HepG2 (cell line): Measurements from ENCODE around the gene DDX1. TPM values are rescaled to one million over a fixed set of nuclear protein-coding genes. Genes with fewer than 3 reads are reported as not detected.

Source experiments
- ATAC-seq: fragments of 200-7000 bp; cut with Tn5 transposase; 3 replicates; pipeline ENCODE4 v1.9.1; 2020; ENCODE audit warnings: mild to moderate bottlenecking, moderate library complexity
- BruUV-seq: library from RNA; stranded (reverse); fragments of 400-500 nt; replicated peaks from 2 replicates; lab custom pipeline; 2021; lab: Mats Ljungman, UMichigan
- CTCF ChIA-PET: fragments of 300-600 bp; formaldehyde crosslinking; extraction: SDS; loops from one replicate; lab custom pipeline; 2021; ENCODE audit warnings: low total read pairs, inconsistent platforms, low intra/inter-chr PET ratio; lab: Yijun Ruan, JAX
- POLR2A ChIA-PET: fragments of 350-600 bp; sonication (Branson Sonifier 250); formaldehyde crosslinking; loops from one replicate; lab custom pipeline; 2020; ENCODE audit warnings: antibody characterized with exemption, inconsistent platforms; lab: Yijun Ruan, JAX
- DNase-seq: peaks from one replicate; pipeline ENCODE4 v3.0.0-alpha.2; 2015; ENCODE audit warnings: low spot score
- FAIRE-seq: peaks from 3 replicates; lab custom pipeline; 2011; peaks lifted over from hg19 to GRCh38; lab: Jason Lieb, UNC
- H2AFZ ChIP-seq: one replicate; pipeline ENCODE4 v1.6.1; 2011; ENCODE audit warnings: low read length, inconsistent platforms
- H3K27ac ChIP-seq: fragments of 300-600 bp; 3 replicates; pipeline ENCODE4 v1.8.0; 2011; ENCODE audit warnings: mixed run types, mild to moderate bottlenecking, mixed read lengths, low read length, inconsistent platforms; ENCODE audit not compliant: insufficient read depth; ENCODE audit errors: extremely low read length
- H3K27me3 ChIP-seq, 2 experiments: fragments of 200-600 bp in 1 of 2; 2 replicates in 1 of 2; 3 replicates in 1 of 2; pipeline versions ENCODE4 v1.6.0 to v1.8.0; 2011; ENCODE audit warnings: low read length in 2 of 2, mild to moderate bottlenecking in 2 of 2, moderate library complexity in 2 of 2, inconsistent platforms in 1 of 2; ENCODE audit not compliant: insufficient read depth in 2 of 2, control insufficient read depth in 1 of 2
- H3K36me3 ChIP-seq, 2 experiments: fragments of 200-600 bp in 1 of 2; replicated peaks in 1 of 2; 2 replicates in 1 of 2; 3 replicates in 1 of 2; pipeline versions ENCODE4 v1.5.1 to v1.8.0; 2011; ENCODE audit warnings: low read length in 2 of 2, inconsistent platforms in 1 of 2; ENCODE audit not compliant: insufficient read depth in 2 of 2, control insufficient read depth in 1 of 2
- H3K4me1 ChIP-seq: 2 replicates; pipeline ENCODE4 v1.5.1; 2012; ENCODE audit warnings: low read length, inconsistent platforms; ENCODE audit not compliant: insufficient read depth
- H3K4me2 ChIP-seq: 2 replicates; pipeline ENCODE4 v1.6.0; 2011; ENCODE audit warnings: low read depth, low read length, inconsistent platforms
- H3K4me3 ChIP-seq, 3 experiments: fragments of 200-600 bp in 1 of 3; sonication (generic), shearing (Covaris generic) in 1 of 3; replicated peaks in 1 of 3; 2 replicates each; pipeline ENCODE4 v1.5.1; 2011 to 2016; ENCODE audit warnings: low read length in 3 of 3, inconsistent platforms in 2 of 3, low read depth in 2 of 3, mild to moderate bottlenecking in 2 of 3, control low read depth in 1 of 3, mixed read lengths in 1 of 3; ENCODE audit not compliant: insufficient read depth in 1 of 3
- H3K79me2 ChIP-seq: one replicate; pipeline ENCODE4 v1.6.1; 2011; ENCODE audit warnings: low read length, inconsistent platforms; ENCODE audit not compliant: insufficient read depth
- H3K9ac ChIP-seq: 2 replicates; pipeline ENCODE4 v1.6.0; 2011; ENCODE audit warnings: mild to moderate bottlenecking, low read depth, low read length, inconsistent platforms; ENCODE audit not compliant: insufficient read depth
- H3K9me3 ChIP-seq: 2 replicates; pipeline ENCODE4 v1.5.1; 2012; ENCODE audit warnings: mild to moderate bottlenecking, low read length
- H4K20me1 ChIP-seq: 2 replicates; pipeline ENCODE4 v1.6.0; 2011; ENCODE audit warnings: inconsistent platforms, mild to moderate bottlenecking, low read length, moderate library complexity; ENCODE audit not compliant: insufficient read depth
- KMT2B ChIP-seq: IDR thresholded peaks from 2 replicates; pipeline ENCODE4 v1.6.1; 2016; ENCODE audit warnings: missing genetic modification reagents, missing compliant biosample characterization
- NFKBIZ ChIP-seq: IDR thresholded peaks from 2 replicates; pipeline ENCODE4 v1.6.1; 2018; ENCODE audit warnings: missing genetic modification reagents, missing compliant biosample characterization
- SP140L ChIP-seq: sonication (generic); formaldehyde crosslinking; IDR thresholded peaks from 2 replicates; pipeline ENCODE4 v1.4.0; 2020; ENCODE audit warnings: missing genetic modification reagents, borderline replicate concordance
- YY1 ChIP-seq: IDR thresholded peaks from 2 replicates; pipeline ENCODE4 v1.6.1; 2011; ENCODE audit warnings: low read length, low read depth, moderate library complexity, mild to moderate bottlenecking; ENCODE audit not compliant: insufficient read depth, insufficient replicate concordance
- ZNF260 ChIP-seq: sonication (generic); formaldehyde crosslinking; IDR thresholded peaks from 2 replicates; pipeline ENCODE4 v1.4.0; 2020; ENCODE audit warnings: missing genetic modification reagents, low read depth, mild to moderate bottlenecking, borderline replicate concordance
- ZNF589 ChIP-seq: sonication (generic); formaldehyde crosslinking; conservative IDR thresholded peaks from 2 replicates; pipeline ENCODE4 v1.8.0; 2022; ENCODE audit warnings: mild to moderate bottlenecking, moderate library complexity, missing genetic modification reagents
- WGBS: methylation state at CpG from one replicate; pipeline ENCODE4 v1.1.6; 2017; ENCODE audit warnings: low lambda C conversion rate; 5-methylcytosine and 5-hydroxymethylcytosine counted together
- in situ Hi-C: cut with HindIII; loops from 2 replicates; pipeline ENCODE4 v1.10.0; 2017; ENCODE audit warnings: low pct_unique_long_range_greater_than_20kb; ENCODE audit not compliant: extremely low pct_ligation_motif_present
- intact Hi-C: fragments of 100-400 bp; cut with micrococcal nuclease; formaldehyde crosslinking; loops from one replicate; pipeline ENCODE4 v1.10.0; 2022; ENCODE audit not compliant: unreplicated experiment
- polyA plus RNA-seq, 8 experiments: library from polyadenylated mRNA; depleted of rRNA in 3 of 8; stranded (reverse) in 7 of 8; unstranded in 1 of 8; fragments of >200 nt; fragmentation: Illumina TruSeq in 4 of 8; extraction: Trizol in 4 of 8; gene quantifications; 2 replicates each; pipeline versions ENCODE4 v1.2.1 to v1.2.3, GENCODE V29; 2011 to 2016; ENCODE audit warnings: low read depth in 4 of 8, missing spikeins in 1 of 8, mixed read lengths in 1 of 8; ENCODE audit not compliant: insufficient read depth in 1 of 8
- total RNA-seq, 5 experiments: library from RNA; depleted of rRNA; stranded (reverse); fragments of >200 nt; fragmentation: Illumina TruSeq; extraction: Trizol; gene quantifications; 2 replicates each; pipeline ENCODE4 v1.2.3, GENCODE V29; 2016; ENCODE audit warnings: low read depth in 1 of 5
- TF ChIP-seq, protein P1 (sequence below): IDR thresholded peaks from 2 replicates; pipeline ENCODE4 v1.6.1; 2016; ENCODE audit warnings: missing genetic modification reagents, missing compliant biosample characterization
- TF ChIP-seq, protein P2 (sequence below): IDR thresholded peaks from 2 replicates; pipeline ENCODE4 v1.6.1; 2012; ENCODE audit warnings: inconsistent platforms
- TF ChIP-seq, protein P3 (sequence below): sonication (generic); formaldehyde crosslinking; IDR thresholded peaks from 2 replicates; pipeline ENCODE4 v1.4.0; 2020; ENCODE audit warnings: mild to moderate bottlenecking, missing genetic modification reagents, borderline replicate concordance
- TF ChIP-seq, protein P4 (sequence below): sonication (generic); formaldehyde crosslinking; IDR thresholded peaks from 2 replicates; pipeline ENCODE4 v1.9.0; 2021; ENCODE audit warnings: missing genetic modification reagents, mild to moderate bottlenecking, borderline replicate concordance
- TF ChIP-seq, protein P5 (sequence below): sonication (generic); formaldehyde crosslinking; IDR thresholded peaks from 2 replicates; pipeline ENCODE4 v1.4.0; 2020; ENCODE audit warnings: low read depth, mild to moderate bottlenecking, missing genetic modification reagents

Gene DDX1
- total and polyA plus RNA-seq, 2 of the 13 experiments (the other 11 are each of a cell fraction or from before 2014, with no cell fraction given): 81.6 to 130 TPM

DNA sequence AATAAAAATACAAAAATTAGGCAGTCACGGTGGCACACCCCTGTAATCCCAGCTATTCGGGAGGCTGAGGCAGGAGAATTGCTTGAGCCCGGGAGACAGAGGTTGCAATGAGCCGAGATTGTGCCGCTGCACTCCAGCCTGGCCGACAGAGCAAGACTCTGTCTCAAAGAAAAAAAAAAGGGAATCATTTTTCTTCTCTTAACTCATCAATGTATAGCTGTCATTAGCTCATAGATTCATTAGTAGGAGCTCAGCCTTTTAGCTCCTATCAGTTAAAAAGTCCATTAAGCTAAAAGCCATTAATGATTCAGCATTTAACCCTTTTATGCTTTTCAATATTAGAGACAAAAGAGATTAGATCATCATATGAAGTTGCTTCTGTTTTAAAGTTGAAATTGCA is 24.8 kb upstream of the DDX1 start (continued):
- no peak for TF ChIP-seq KMT2B
- no peak for TF ChIP-seq YY1
- TF ChIP-seq, all 625 proteins: peak for 0

DNA sequence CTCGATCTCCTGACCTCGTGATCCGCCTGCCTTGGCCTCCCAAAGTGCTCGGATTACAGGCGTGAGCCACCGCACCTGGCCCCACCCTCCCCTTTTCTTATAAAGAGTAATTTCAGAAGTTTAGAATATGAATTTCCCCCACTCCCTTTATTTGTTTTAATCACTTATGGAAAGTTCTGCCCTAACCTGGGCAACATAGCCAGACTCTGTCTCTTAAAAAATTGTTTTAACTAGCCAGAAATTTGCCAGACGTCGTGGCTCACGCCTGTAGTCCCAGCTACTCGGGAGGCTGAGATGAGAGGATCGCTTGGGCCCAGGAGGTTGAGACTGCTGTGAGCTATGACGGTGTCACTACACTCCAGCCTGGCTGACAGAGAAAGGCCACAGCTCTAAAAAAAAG is 22.8 kb upstream of the DDX1 start:
- ChIA-PET CTCF (no interaction called here), POLR2A (no interaction called here)
- no peak overlapping the region for H3K27ac ChIP-seq

More for the DNA sequence above, 22.8 kb upstream of the DDX1 start:
- FAIRE-seq (no peak), DNase-seq (no peak), ATAC-seq (no peak)
- TF ChIP-seq, protein P1, sequence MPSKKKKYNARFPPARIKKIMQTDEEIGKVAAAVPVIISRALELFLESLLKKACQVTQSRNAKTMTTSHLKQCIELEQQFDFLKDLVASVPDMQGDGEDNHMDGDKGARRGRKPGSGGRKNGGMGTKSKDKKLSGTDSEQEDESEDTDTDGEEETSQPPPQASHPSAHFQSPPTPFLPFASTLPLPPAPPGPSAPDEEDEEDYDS (CRISPR knock-in tag): no peak
- TF ChIP-seq ZNF589 (CRISPR knock-in tag) (no peak), SP140L (CRISPR knock-in tag) (no peak), ZNF260 (CRISPR knock-in tag) (no peak), NFKBIZ (CRISPR knock-in tag) (no peak)
- TF ChIP-seq, protein P2, sequence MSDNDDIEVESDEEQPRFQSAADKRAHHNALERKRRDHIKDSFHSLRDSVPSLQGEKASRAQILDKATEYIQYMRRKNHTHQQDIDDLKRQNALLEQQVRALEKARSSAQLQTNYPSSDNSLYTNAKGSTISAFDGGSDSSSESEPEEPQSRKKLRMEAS: no peak
- TF ChIP-seq, protein P3, sequence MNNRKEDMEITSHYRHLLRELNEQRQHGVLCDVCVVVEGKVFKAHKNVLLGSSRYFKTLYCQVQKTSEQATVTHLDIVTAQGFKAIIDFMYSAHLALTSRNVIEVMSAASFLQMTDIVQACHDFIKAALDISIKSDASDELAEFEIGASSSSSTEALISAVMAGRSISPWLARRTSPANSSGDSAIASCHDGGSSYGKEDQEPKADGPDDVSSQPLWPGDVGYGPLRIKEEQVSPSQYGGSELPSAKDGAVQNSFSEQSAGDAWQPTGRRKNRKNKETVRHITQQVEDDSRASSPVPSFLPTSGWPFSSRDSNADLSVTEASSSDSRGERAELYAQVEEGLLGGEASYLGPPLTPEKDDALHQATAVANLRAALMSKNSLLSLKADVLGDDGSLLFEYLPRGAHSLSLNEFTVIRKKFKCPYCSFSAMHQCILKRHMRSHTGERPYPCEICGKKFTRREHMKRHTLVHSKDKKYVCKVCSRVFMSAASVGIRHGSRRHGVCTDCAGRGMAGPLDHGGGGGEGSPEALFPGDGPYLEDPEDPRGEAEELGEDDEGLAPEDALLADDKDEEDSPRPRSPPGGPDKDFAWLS: no peak
- TF ChIP-seq, protein P4, sequence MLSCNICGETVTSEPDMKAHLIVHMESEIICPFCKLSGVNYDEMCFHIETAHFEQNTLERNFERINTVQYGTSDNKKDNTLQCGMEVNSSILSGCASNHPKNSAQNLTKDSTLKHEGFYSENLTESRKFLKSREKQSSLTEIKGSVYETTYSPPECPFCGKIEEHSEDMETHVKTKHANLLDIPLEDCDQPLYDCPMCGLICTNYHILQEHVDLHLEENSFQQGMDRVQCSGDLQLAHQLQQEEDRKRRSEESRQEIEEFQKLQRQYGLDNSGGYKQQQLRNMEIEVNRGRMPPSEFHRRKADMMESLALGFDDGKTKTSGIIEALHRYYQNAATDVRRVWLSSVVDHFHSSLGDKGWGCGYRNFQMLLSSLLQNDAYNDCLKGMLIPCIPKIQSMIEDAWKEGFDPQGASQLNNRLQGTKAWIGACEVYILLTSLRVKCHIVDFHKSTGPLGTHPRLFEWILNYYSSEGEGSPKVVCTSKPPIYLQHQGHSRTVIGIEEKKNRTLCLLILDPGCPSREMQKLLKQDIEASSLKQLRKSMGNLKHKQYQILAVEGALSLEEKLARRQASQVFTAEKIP (CRISPR knock-in tag): no peak
- TF ChIP-seq, protein P5, sequence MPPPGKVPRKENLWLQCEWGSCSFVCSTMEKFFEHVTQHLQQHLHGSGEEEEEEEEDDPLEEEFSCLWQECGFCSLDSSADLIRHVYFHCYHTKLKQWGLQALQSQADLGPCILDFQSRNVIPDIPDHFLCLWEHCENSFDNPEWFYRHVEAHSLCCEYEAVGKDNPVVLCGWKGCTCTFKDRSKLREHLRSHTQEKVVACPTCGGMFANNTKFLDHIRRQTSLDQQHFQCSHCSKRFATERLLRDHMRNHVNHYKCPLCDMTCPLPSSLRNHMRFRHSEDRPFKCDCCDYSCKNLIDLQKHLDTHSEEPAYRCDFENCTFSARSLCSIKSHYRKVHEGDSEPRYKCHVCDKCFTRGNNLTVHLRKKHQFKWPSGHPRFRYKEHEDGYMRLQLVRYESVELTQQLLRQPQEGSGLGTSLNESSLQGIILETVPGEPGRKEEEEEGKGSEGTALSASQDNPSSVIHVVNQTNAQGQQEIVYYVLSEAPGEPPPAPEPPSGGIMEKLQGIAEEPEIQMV: no peak
- no peaks in the 10 kb centered on the region for H3K36me3 ChIP-seq
- peaks cover 32% of the 10 kb centered on the region for H3K4me1 ChIP-seq
- peaks cover 0 to 2% of the 10 kb centered on the region in 2 experiments; a peak in 1 of 5 replicates for H3K27me3 ChIP-seq
- BruUV-seq: no TSS peak
- in situ Hi-C loops: no loop called here
- no peaks in the 10 kb centered on the region for H3K9me3 ChIP-seq
- intact Hi-C loops: no loop called here
- H3K9ac ChIP-seq: no peak overlapping the region
- no peak overlapping the region for H3K4me3 ChIP-seq
- no peak overlapping the region for H2AFZ ChIP-seq
- no peaks in the 10 kb centered on the region for H3K79me2 ChIP-seq
- WGBS: 83% methylated on average over 12 of the region's 12 CpGs
- H3K4me2 ChIP-seq: no peak overlapping the region
- no peaks in the 10 kb centered on the region for H4K20me1 ChIP-seq
